ENCODE measurements around the gene LHPP.

DNA sequence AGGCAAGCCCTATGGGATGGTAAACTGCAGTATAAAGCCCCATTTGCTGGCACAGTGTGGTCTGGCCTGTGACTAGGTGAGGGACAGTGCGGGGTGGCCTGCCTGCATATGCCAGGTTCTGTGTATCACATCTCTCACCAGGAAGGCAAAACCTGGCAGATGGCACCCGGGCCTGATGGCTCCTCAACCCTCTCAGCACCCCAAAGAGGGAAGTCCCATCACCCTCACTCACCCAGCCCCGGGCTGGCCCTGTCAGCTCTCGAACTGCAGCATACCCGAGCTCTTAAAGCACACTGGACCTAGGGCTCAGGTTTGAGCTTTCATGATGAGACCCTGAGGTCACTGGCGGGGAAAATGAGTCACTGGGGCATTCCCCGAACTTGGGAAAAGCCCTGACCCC is 130.5 kb downstream of the LHPP start:
- TF ChIP-seq, protein P1, sequence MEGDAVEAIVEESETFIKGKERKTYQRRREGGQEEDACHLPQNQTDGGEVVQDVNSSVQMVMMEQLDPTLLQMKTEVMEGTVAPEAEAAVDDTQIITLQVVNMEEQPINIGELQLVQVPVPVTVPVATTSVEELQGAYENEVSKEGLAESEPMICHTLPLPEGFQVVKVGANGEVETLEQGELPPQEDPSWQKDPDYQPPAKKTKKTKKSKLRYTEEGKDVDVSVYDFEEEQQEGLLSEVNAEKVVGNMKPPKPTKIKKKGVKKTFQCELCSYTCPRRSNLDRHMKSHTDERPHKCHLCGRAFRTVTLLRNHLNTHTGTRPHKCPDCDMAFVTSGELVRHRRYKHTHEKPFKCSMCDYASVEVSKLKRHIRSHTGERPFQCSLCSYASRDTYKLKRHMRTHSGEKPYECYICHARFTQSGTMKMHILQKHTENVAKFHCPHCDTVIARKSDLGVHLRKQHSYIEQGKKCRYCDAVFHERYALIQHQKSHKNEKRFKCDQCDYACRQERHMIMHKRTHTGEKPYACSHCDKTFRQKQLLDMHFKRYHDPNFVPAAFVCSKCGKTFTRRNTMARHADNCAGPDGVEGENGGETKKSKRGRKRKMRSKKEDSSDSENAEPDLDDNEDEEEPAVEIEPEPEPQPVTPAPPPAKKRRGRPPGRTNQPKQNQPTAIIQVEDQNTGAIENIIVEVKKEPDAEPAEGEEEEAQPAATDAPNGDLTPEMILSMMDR (IDR thresholded peaks at IDR 0.05) = no peak
- no peak for TF ChIP-seq POLR2A (IDR thresholded peaks at IDR 0.05)

All from heart left ventricle (tissue), 13 donors.